Activated CD8-positive, alpha-beta memory T cell treated with anti-CD3 and anti-CD28 coated beads, Interleukin-2, amount 50 U/mL, for 4 hours (primary cell): ENCODE measurements around the gene CNPY2.
A peak's percentile ranks its signal among the peaks of the same experiment; 100 is the strongest.
"Not testable (repeated sequence)": the region's sequence is repeated elsewhere in the genome, so short reads cannot be mapped to it uniquely, and the experiment has no call there.

Experiments
- DNase-seq: peaks from one replicate; pipeline ENCODE4 v3.0.0-alpha.2; 2020

Gene CNPY2

DNA sequence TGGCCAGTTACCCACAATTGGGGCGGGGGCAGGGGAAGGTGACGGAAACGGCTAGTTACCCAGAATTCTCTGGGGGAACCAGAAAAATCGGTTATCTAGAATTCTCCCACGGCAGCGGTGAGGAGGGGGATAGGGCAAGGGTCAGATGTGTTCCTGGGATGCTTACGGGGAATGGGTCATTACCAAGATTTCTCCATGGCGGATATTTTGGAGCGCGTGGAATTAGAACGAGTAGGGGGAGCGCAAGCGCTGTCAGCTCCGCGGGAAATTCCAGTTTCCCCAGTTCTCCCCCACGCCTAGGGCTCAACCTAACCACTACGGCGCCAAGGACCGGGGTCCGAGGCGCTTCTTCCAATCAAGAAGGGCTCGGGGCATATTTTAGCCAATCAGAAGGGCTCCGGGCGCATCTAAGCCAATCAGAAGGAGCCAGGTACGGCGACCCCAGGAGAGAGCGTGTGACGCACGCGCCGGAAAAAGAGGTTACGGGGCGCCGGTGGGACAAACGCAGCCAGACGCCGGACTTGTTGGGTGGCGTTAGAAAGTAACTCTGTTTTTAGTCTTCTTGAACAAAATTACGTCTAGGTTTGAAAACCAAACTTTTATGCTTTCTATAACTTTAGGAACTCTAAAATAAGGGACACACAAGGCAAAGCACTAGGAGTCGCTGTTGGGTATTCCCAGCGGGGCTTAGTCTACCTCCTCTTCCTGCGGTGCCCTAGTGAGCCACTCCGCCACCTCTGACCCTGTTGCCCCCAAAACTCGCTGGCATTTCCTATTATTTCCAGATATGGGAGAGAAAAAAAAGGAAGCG lies 18.1 kb upstream of the CNPY2 start, which contains the start of gene PAN2:
PAN2 (minus strand) TSS at position 322 of the 811 bp plus-strand sequence. CDS start 906 bp downstream, outside the sequence.
- DNase-seq, result peak; percentile 89

DNA sequence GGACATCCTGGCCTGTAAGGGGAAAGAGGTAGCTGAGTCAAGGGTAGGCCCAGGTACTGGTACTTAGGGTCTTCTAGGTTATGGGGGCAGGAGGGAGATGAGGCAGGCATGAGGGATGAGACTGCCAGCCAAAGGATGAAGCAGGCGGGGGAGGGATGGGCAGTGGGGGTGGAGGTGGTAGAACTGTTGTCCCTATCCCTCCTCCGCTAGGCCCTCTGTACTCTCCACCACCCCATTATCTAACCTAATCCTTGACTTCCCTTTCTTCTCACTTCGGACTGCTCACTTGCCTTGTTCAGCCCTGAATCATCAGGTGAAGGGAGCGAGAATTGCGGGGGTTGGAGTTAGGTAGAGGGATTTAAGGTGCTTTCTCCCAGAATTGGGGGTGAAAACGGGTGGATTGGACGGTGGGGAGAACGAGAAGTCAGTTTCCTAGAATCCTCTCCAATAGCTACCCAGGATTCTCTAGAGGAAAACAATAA lies 17.4 kb upstream of the CNPY2 start:
- no peak for DNase-seq

- no peak for DNase-seq
Measured at GRCh38 chr12:56332512-56333196, 16.9 kb upstream of the CNPY2 start.

- no peak for DNase-seq
Measured at GRCh38 chr12:56330936-56331490, 15.2 kb upstream of the CNPY2 start.

DNA sequence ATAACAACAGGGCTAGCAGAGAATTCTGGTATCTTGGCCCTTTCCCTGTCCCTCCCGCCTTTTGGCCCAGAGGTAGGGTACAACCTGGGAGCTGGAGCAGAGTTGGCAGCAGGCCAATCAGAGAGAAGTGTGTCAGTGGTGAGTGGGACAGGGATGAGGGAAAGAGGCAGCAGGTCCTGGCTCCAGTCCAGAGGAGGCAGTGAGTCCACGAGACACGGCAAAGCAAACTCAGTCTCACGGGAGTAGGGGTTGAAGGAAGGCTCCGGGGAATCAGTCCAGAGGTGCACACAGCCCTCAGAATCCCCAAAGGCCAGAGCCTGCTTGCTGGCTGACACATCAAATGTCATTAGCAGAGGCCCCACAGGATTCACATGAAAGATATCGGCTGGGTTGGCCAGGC lies 10.7 kb upstream of the CNPY2 start:
- no peak for DNase-seq

- no peak for DNase-seq
Measured at GRCh38 chr12:56326126-56326525, 10.3 kb upstream of the CNPY2 start.

DNA sequence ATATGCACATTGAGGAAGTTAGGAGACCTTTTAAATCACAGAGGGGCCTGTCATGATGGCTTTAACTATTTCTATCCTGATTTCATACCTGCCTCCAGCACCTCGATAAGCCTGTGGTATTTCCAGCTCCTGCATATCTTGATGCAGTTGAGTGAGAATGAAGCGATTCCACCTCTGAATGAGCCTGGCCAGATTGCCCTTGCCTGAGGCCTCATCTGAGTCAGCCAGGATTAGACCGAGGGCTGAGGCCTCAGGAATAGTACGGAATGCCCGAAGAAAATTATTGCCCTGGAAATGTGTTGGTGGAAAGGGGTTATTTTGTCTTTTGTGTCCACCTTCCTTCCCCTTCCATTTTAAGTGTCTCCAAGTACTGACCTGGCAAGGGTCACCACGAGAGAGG lies 8.4 kb upstream of the CNPY2 start:
- DNase-seq, result no peak

DNA sequence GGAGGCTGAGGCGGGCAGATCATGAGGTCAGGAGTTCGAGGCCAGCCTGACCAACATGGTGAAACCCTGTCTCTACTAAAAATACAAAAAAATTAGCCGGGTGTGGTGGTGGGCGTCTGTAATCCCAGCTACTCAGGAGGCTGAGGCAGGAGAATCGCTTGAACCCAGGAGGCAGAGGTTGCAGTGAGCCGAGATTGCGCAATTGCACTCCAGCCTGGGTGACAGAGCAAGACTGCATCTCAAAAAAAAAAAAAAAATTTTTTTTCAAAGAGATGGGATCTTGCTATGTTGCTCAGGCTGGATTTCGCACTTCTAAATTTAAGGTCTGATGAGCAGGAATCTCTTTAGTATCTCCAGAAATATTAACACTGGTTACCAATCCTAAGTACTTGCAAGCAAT lies 5.8 kb upstream of the CNPY2 start:
- DNase-seq, result not testable (repeated sequence)

GRCh38 chr12:56321027-56321426 lies 5.2 kb upstream of the CNPY2 start:
- DNase-seq, result no peak

DNA sequence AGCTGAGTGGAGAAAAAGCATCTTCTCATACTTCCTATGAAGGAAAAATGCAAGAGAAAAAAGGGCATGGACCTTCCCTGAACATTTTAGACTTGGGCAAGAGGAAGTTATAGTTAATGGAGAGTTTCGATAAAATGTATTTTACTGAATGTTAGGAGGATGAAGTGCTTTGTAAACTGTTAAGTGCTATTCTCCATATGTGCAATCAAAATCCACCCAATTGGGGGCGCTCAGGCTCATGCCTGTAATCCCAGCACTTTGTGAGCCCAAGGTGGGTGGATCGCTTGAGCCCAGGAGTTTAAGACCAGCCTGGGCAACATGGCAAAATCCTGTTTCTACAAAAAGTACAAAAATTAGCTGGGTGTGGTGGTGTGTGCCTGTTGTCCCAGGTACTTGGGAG lies 1.9 kb upstream of the CNPY2 start:
- DNase-seq, result no peak

DNA sequence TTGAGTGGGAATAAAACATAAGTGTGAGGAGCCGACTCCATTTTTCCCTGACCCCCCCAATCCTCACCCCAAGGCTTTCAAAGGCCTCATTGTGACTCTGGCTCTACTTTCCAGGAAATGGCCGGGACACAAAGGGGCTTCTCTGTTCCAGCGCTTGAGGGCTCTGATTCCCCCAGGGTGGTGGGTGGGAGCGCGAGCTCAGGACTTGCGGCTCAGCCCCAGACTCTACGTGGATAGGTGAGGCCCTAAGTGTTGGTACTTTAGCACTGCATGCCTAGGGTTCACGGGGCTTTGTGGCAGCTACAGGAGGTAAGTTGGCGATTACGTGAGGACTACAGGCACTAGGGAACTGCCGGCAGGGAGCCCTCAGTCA lies 553 bp downstream of the CNPY2 start:
- no peak for DNase-seq

DNA sequence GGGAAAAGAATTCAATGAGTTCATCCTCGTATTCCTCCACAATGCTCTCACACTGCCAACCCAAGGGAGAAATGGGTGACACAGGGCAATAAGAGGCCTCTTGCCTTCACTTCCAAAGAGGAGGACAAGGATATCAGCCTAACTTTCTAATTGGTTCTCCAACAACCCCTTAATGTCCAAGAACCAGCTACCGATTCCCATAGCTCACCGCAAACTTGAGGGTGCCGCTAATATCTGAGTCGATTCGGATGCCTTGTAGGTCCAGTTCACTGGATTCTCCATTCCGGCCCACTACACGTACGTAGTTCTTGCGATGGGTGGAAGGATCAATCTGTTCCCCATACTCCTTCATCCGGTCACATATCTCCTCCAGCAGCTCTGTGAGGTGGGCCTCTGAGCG lies 4.8 kb downstream of the CNPY2 start:
- no peak for DNase-seq

GRCh38 chr12:56308714-56309113 lies 7.1 kb downstream of the CNPY2 start:
- DNase-seq, result no peak

GRCh38 chr12:56307221-56307965 lies 8.4 kb downstream of the CNPY2 start:
- DNase-seq, result no peak

DNA sequence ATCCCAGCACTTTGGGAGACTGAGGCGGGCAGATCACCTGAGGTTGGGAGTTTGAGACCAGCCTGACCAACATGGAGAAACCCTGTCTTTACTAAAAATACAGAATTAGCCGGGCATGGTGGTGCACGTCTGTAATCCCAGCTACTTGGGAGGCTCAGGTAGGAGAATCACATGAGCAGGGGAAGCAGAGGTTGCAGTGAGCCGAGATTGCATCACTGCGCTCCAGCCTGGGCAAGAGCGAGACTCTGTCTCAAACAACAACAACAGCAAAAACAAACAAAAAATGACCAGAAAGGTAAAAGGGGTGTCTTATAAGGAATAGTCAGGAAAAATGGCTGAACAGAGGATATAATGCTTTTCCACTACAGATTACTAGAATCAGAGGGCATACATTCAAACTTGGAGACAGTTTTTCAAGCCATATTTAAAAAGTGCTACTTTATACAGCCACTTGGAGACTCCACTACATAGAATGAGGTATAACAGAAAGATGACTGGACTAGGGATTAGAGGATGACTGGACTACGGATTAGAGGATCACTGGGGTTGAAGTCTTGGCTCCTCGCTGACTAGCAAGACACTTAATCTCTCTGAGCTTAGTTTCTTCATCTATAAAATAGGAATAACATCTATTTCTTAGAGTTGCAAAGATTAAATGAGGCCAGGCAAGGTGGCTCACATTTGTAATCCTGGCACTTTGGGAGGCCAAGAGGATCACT lies 10.8 kb downstream of the CNPY2 start:
- no peak for DNase-seq

- no peak for DNase-seq
Measured at GRCh38 chr12:56304276-56304675, 11.5 kb downstream of the CNPY2 start.

- DNase-seq, result no peak
Measured at GRCh38 chr12:56300644-56301464, 14.9 kb downstream of the CNPY2 start.

GRCh38 chr12:56299853-56300643 lies 15.7 kb downstream of the CNPY2 start, which contains the start of gene CS:
Gene CS, minus strand, starts transcription at chr12:56300330. Its CDS starts 129 bp downstream, at chr12:56300201.
- DNase-seq, result peak; percentile 99

DNA sequence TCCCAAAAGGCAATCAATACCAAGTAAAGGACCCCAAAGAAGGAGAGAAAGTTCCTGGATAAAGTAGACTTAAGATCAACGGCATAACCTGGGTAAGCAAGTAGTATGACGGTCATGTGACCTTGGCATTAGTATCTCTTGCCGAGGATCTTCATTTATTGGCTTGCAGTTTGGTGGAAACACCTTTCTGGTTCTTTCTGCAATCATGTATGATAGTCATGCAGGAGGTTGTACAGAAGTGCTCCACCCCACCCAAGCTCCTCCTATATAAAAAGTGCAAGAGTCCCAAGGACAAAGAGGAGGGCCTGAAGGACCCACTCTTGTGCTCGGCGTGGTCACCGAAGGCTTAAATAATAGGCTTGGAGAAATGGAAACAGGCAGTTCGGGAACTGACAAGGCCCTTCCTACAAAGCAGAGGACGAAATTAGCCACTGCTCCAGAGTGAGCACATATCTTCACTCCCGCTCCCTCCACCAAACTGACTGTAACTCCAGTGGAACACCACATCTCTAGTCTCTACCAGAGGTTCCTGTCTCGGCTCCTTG lies 16.4 kb downstream of the CNPY2 start:
- DNase-seq, result peak; percentile 21

GRCh38 chr12:56298828-56299227 lies 17.0 kb downstream of the CNPY2 start:
- no peak for DNase-seq
